WTC11 (cell line): ENCODE measurements around the gene XPOT.

Source experiments
- ATF1 ChIP-seq: sonication (generic); formaldehyde crosslinking; IDR thresholded peaks from 2 replicates; pipeline ENCODE4 v1.8.1; 2023; ENCODE audit warnings: mild to moderate bottlenecking, moderate library complexity, missing genetic modification reagents
- CREB1 ChIP-seq: sonication (generic); formaldehyde crosslinking; IDR thresholded peaks from 2 replicates; pipeline ENCODE4 v1.8.0; 2023; ENCODE audit warnings: mild to moderate bottlenecking, missing genetic modification reagents
- CTCF ChIP-seq: fragments of 200-600 bp; IDR thresholded peaks from 2 replicates; pipeline ENCODE4 v1.8.0; 2022; ENCODE audit warnings: antibody characterized with exemption
- ETV6 ChIP-seq: sonication (generic); formaldehyde crosslinking; IDR thresholded peaks from 2 replicates; pipeline ENCODE4 v1.8.1; 2022; ENCODE audit warnings: mild to moderate bottlenecking, missing genetic modification reagents
- MAX ChIP-seq: sonication (generic); formaldehyde crosslinking; IDR thresholded peaks from 2 replicates; pipeline ENCODE4 v1.8.0; 2022; ENCODE audit warnings: mild to moderate bottlenecking, missing genetic modification reagents
- NR3C1 ChIP-seq: sonication (generic); formaldehyde crosslinking; conservative IDR thresholded peaks from 2 replicates; pipeline ENCODE4 v1.8.1; 2023; ENCODE audit warnings: low read depth, mild to moderate bottlenecking, missing genetic modification reagents
- PRDM15 ChIP-seq: sonication (generic); formaldehyde crosslinking; IDR thresholded peaks from 2 replicates; pipeline ENCODE4 v1.8.0; 2022; ENCODE audit warnings: missing genetic modification reagents
- SP1 ChIP-seq: sonication (generic); formaldehyde crosslinking; conservative IDR thresholded peaks from 2 replicates; pipeline ENCODE4 v1.8.1; 2022; ENCODE audit warnings: missing genetic modification reagents
- ZNF396 ChIP-seq: fragments of 250-450 bp; sonication (Bioruptor Pico); IDR thresholded peaks from 2 replicates; pipeline ENCODE4 v1.8.0; 2021; ENCODE audit warnings: mild to moderate bottlenecking, moderate library complexity, borderline replicate concordance

- TF ChIP-seq CREB1 (CRISPR knock-in tag): no peak
- no peak for TF ChIP-seq PRDM15
- TF ChIP-seq CTCF: no peak
- no peak for TF ChIP-seq ETV6 (CRISPR knock-in tag)
- TF ChIP-seq NR3C1 (CRISPR knock-in tag): no peak
- TF ChIP-seq ZNF396 (CRISPR knock-in tag): no peak
- TF ChIP-seq MAX: no peak
- TF ChIP-seq SP1 (CRISPR knock-in tag): no peak
- no peak for TF ChIP-seq ATF1 (CRISPR knock-in tag)
Observed at GRCh38 chr12:64450711-64451486, 46.7 kb downstream of the XPOT start.
